ENCODE results near the gene HNRNPA0.

HNRNPA0 gene

GRCh38 chr5:137716337-137716736 is 37.8 kb downstream of the HNRNPA0 start:
- no peak for DNase-seq

GRCh38 chr5:137715456-137715855 is 38.7 kb downstream of the HNRNPA0 start:
- no peak for DNase-seq

GRCh38 chr5:137714946-137715345 is 39.2 kb downstream of the HNRNPA0 start:
- DNase-seq, result no peak

- DNase-seq, result no peak
These were observed 39.7 kb downstream of the HNRNPA0 start for GRCh38 chr5:137714494-137714893.

DNA sequence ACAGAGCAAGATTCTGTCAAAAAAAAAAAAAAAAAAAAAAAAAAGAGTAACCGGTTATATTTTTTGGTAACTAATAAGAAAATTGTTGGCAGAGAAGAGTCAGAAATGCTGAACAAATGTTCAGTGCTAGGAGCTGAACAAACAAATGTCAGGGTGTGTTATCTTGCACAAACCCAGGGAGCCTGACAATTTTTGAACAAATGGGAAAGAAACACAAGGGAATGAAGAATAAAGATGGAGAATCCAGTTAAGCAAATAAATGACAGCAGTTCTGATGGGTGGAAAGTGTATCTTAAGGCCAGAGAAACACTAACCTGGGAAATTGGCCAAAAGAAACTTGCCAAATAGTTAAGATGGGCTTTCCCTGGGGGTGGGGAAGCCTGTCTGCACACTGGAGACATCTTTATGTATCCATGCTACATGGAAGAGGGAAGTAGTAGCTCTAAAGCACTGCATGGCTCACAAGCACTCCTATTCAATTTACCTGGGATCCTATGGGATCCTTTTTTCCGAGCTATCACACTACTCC is 42.0 kb downstream of the HNRNPA0 start:
- no peak for DNase-seq

- DNase-seq, result no peak
These were observed 44.1 kb downstream of the HNRNPA0 start for GRCh38 chr5:137710086-137710485.

- DNase-seq, result peak; percentile 32
These were observed 45.2 kb downstream of the HNRNPA0 start for GRCh38 chr5:137708796-137709559.

DNA sequence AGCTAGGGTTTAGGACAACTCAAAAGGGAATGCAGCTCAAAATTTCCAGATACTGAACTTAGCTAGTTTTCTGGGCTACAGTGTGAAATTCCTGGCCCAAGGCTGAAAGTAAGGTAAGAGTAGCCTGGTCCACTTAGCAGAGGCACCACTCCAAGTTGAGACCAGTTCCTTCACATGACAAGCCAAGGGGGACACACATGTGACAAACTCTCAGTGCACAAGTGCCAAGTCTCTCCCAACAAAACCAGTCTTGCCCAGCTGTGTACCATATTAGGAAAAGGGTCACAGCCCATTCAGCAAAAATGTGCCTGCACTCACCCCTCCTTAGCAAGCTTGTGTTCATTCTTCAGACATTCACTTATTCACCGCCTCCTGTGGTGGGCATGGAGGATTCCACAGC is 46.1 kb downstream of the HNRNPA0 start:
- DNase-seq, result no peak

DNA sequence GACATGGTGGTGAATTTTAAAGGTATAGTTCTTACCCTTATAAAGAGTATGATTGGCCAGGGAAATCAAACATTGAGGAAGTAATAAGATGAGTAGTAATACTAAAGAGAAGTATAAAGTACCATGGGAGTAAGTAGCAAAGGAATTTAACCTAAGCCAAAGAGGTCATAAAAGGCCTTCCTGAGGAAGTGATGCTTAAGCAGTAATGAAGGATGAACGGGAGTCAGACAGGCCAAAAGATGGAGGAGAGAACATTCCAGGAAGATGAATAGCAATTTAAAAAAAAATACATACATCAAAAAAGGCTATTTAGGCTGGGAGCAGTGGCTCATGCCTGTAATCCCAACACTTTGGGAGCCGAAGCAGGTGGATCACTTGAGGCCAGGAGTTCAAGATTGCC is 47.3 kb downstream of the HNRNPA0 start:
- DNase-seq, result no peak

DNA sequence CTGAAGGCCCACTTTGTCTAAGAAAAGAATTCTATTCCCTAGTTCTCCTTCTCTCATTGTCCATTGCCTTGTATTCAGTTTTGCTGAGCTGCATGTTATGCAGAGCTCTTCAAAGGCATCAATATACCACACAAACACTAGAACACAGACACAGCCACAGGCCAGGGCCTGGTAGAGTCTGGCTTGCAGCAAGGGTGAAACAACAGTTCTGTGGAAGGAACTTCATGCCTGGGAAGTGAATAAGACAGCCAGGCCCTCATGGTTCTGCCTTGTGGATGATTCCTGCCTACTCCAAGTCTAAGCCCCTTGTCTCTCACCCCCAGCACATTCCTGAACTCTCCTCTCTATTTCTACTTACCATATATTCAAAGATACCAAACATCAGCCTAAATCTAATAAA is 49.1 kb downstream of the HNRNPA0 start:
- no peak for DNase-seq

DNA sequence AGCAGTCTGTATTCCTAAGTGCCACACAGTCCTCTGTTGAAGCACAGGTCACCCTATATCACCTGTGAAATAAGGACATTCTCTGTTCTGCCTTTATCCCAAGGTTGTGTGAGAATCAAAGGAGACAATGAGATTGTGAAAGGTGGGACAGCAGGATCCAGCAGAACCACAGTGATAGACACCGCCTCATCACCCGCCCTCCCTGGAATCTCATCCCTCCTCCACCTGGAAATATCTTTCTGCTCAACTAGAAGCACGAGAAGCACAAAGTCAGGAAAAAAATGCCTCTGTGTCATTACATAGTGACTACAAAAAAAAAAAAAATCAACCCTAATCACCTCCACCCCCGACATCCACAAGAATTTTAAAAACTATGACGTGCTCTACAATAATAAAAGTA is 50.6 kb downstream of the HNRNPA0 start:
- no peak for DNase-seq

DNA sequence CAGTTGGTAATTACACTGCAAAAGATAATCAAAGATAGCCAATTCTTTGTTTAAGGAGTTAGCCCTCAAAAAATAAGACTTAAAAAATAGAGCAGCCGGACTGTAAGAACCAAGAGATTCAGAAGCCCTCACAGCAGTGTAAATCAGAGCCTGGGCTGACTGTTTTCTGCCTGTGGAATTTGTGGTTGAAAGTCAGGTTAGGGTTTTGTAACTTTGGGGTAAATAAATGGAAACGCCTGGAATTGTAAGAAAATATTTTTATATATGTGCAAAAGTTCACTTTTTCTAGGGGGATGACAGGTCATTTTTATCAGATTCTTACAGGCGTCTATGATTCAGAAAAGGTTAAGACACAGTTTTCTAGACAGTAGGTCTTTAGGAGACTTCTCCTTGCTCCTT is 53.9 kb downstream of the HNRNPA0 start:
- no peak for DNase-seq

DNA sequence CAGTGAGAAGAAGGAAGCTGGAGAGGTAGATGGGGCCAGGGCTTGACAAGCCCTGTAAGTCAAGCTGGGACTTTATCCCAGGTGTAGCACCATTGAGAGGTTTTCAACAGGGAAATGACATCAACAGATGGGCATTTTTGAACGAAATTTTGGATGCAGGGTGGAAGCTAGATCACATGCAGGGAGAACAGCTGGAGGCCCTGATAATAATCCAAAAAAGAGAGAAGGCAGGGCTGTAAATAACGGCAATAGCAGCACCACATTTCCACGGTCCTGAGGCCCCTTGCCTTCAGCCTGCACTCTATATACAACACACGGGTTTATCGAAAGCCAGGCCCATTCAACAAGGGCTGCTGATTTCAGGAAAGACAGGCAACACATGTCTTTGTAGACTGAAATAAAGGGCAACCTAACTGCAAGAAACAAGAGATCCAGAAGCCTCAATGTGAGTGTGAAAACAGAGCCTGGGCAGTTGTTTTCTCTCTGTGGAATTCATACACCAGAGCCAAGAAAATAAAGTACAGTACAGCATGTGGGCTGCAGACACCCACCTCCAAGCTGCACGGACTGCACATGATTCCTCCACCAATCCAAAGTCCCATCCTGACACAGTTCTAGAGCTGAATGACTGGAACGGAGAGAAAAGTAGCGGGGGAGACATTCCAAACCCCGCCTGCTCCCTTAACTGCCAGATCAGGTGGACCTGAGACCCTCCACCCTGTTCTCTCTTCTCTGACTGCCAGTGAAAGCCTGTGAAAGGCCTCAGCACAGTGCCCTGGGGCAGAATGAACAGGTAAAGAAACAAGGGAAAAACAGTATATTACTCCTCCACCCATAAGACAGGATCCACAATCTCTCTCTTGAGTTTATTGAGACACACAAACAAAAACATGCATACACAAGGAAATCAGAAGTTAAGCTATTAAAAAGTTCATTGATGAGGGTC is 54.6 kb downstream of the HNRNPA0 start:
- DNase-seq, result no peak

DNA sequence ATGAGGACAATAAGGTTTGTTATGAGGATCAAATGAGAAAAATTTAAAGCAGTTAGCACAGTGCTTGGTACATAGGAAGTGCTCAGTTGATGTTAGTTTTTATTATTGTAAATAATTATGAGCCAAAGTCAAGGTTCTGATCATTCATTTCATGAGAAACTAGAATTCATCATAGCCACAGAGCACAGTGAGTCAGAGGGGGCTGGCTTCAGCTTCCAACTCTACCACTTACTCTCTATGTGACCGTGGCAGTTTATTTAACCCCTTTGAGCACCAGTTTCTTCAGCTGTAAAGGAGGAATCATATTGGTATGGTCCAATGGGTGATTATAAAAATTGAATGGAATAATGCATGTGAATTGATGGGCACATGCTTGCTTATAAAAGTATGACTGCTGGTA is 57.7 kb downstream of the HNRNPA0 start:
- no peak for DNase-seq

GRCh38 chr5:137695651-137696428 is 58.3 kb downstream of the HNRNPA0 start:
- DNase-seq, result no peak
